IPS-20b (cell line): ENCODE measurements around the gene ID3.
"Not testable (repeated sequence)": the region's sequence is repeated elsewhere in the genome, so short reads cannot be mapped to it uniquely, and the experiment has no call there.

Experiments used
- H3K27ac ChIP-seq: one replicate; pipeline ENCODE4 v1.5.1; 2013; ENCODE audit warnings: low read length
- H3K27me3 ChIP-seq: 2 replicates; pipeline ENCODE4 v1.6.1; 2013; ENCODE audit warnings: mild to moderate bottlenecking, low read length, inconsistent platforms; ENCODE audit not compliant: insufficient read depth
- H3K36me3 ChIP-seq: 2 replicates; pipeline ENCODE4 v1.6.1; 2013; ENCODE audit warnings: low read depth, mild to moderate bottlenecking, inconsistent platforms, low read length, moderate library complexity; ENCODE audit not compliant: insufficient read depth
- H3K4me1 ChIP-seq: 2 replicates; pipeline ENCODE4 v1.6.1; 2013; ENCODE audit warnings: mild to moderate bottlenecking, control low read depth, inconsistent platforms, low read length, moderate library complexity; ENCODE audit not compliant: insufficient read depth
- H3K4me3 ChIP-seq: 2 replicates; pipeline ENCODE4 v1.5.1; 2013; ENCODE audit warnings: mild to moderate bottlenecking, low read length, inconsistent platforms
- H3K9ac ChIP-seq: 2 replicates; pipeline ENCODE4 v1.6.1; 2013; ENCODE audit warnings: low read depth, mild to moderate bottlenecking, inconsistent platforms, low read length, moderate library complexity
- H3K9me3 ChIP-seq: 2 replicates; pipeline ENCODE4 v1.6.1; 2013; ENCODE audit warnings: mild to moderate bottlenecking, low read depth, low read length, inconsistent platforms; ENCODE audit not compliant: insufficient read depth

Gene ID3

DNA sequence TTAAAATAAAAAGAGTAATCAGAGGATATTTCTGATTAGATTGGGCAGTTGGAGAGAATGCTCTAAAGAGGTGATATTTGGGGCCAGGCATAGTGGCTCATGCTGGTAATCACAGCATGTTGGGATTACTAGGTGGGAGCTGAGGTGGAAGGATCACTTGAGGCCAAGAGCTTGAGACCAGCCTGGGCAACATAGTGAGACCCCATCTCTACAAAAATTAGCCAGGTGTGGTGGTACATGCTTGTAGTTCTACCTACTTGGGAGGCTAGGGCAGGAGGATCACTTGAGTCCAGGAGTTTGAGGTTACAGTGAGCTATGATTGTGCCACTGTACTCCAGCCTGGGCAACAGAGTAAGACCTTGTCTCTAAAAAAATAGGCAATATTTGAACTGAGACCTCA, 24.4 kb upstream of the ID3 start:
- H3K4me1 ChIP-seq, H3K27ac ChIP-seq, H3K4me3 ChIP-seq, H3K27me3 ChIP-seq, H3K36me3 ChIP-seq, H3K9me3 ChIP-seq, H3K9ac ChIP-seq: not testable (repeated sequence)

DNA sequence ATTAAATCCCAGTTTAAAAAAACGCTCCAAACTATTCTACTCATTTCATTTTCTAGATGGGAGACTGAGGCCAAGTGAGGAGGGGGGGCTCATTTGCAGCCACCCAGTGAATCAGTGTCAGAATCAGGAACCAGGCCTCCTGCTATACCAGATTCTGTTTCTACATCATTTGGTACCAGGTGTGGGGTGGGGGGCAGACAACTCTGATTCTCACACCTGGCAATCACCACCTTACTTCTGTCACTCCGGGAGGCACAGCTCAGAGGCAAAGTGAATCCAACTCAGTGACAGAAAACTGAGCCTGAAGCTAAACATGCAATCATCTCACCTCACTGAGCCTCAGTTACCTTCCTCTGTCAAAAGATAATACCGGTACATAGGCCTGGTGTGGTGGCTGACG, 23.5 kb upstream of the ID3 start:
- H3K4me1 ChIP-seq: no peaks in the 10 kb centered on the region
- no peaks in the 10 kb centered on the region for H3K27me3 ChIP-seq
- H3K27ac ChIP-seq: no peak overlapping the region
- no peak overlapping the region for H3K9ac ChIP-seq
- H3K4me3 ChIP-seq: no peak overlapping the region
- no peaks in the 10 kb centered on the region for H3K36me3 ChIP-seq
- no peaks in the 10 kb centered on the region for H3K9me3 ChIP-seq

DNA sequence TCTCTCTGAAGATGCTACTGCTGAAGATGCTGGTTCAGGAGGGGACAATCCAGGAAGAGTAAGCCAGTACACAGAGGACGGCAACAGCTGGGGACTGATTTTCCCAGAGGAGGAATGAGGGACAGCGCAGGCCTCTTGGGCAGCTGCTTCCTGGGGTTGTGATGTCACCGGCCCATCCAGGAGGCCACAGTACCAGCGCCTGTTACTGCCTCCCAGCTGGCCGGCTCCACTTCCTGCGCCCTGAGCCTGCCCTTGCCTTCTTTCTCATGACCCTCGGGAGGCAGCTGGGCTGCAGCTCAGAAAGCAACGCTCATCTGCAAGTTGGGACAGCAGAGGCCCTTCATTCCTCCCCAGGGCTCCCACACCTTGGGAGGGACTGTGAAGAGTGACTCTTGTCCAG, 21.9 kb upstream of the ID3 start:
- peaks cover 4% of the 10 kb centered on the region; the same call in 1 of the 2 replicates for H3K4me1 ChIP-seq
- H3K27me3 ChIP-seq: no peaks in the 10 kb centered on the region
- H3K9me3 ChIP-seq: no peaks in the 10 kb centered on the region
- H3K27ac ChIP-seq: no peak overlapping the region
- H3K4me3 ChIP-seq: no peak overlapping the region
- no peak overlapping the region for H3K9ac ChIP-seq
- no peaks in the 10 kb centered on the region for H3K36me3 ChIP-seq

DNA sequence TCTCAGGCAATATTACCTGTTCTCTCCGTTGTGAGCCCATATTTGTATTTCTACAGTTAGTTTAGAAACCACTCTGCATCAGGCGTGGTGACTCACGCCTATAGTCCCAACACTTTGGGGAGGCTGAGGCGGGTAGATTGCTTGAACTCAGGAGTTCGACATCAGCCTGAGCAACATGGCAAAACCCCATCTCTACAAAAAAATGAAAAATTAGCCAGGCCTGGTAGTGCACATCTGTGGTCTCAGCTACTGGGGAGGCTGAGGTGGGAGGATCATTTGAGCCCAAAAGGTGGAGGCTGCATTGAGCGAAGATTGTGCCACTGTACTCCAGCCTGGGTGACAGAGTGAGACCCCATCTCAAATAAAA, 19.7 kb upstream of the ID3 start:
- no peaks in the 10 kb centered on the region for H3K9me3 ChIP-seq
- H3K27ac ChIP-seq: no peak overlapping the region
- H3K9ac ChIP-seq: no peak overlapping the region
- no peak overlapping the region for H3K4me3 ChIP-seq
- H3K36me3 ChIP-seq: no peaks in the 10 kb centered on the region
- H3K4me1 ChIP-seq: peaks cover 4% of the 10 kb centered on the region; the same call in 1 of the 2 replicates
- H3K27me3 ChIP-seq: no peaks in the 10 kb centered on the region

DNA sequence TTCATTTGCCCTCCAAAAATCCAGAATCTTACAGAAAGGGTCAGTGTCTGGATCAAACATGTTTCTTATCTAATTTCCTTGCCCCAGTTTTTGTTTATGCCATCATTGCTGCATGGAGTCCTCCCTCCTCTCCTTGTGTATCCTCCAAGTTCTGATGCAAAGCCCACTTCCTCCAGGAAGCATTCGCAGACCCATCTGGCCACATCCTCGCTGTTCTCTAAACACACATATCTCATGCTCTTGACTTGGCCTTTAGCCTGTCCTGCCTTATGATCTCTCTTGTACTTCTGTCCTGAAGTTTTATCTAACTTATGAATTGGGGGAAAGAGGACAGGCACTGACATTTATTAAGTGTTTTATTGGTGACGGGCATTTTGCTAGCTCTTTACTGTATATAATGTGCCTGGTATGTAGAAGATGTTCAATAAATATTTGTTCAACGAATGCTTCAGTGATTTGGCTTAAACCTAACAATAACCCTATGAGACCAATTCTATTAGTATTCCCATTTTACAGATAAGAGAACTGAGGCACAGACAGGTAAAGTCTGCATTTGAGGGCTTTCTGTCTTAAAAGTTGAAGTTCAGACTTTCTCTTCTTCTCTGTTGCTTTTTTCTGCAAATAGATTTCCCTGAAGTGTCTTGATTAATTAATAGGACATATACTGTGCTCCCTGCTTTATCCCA, 19.2 kb upstream of the ID3 start:
- Histone ChIP-seq H3K27me3 (no peaks in the 10 kb centered on the region), H3K27ac (no peak overlapping the region), H3K36me3 (no peaks in the 10 kb centered on the region), H3K4me1 (peaks cover 4% of the 10 kb centered on the region; the same call in 1 of the 2 replicates), H3K4me3 (no peak overlapping the region), H3K9ac (no peak overlapping the region), H3K9me3 (no peaks in the 10 kb centered on the region)

DNA sequence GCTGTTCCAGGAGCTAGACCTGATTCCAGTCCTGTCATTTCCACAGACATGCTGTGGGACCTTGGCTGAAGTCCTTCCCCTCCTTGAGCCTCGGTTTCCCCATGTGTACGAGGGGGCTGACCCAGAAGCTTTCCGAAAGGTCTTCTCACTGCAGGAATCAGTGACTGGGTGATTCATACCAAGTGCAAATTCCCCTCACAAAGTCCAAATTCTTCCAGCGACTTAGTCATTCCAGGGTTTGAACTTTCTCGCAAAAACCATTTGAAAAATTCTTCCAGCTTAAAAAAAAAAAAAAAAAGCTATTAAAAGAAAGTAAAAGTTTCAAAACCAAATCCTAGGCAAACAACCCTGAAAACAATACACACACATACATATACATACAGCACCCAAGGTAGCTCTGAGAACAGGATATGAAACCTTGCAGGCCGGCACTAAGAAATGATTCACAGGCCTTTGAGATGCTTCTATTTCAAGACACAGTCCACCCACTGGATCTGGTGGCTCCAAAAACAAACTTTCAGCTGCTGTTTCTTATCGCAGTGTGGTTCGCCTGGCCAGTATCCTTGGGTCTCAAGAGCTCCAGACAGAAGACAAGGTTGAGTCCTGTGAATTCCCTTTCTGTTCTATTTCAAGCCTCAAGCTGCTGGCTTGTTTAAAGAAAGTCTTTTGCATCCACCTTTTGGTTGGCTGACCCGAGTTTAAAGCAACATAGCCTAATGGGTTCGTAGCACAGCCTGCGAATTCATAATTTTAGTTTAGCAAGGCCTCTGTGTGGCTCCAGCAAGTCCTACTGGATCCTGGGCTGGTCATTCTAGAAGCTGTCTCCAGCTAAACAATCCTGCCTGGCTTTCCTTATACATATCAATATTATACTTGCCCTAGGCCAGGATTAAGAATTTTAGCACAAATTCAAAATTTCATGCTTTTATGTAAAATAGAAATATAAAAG, 18.0 kb upstream of the ID3 start:
- Histone ChIP-seq H3K9me3 (no peaks in the 10 kb centered on the region), H3K9ac (no peak overlapping the region), H3K4me1 (peaks cover 4% of the 10 kb centered on the region; the same call in 1 of the 2 replicates), H3K4me3 (no peak overlapping the region), H3K27me3 (no peaks in the 10 kb centered on the region), H3K27ac (no peak overlapping the region), H3K36me3 (no peaks in the 10 kb centered on the region)

DNA sequence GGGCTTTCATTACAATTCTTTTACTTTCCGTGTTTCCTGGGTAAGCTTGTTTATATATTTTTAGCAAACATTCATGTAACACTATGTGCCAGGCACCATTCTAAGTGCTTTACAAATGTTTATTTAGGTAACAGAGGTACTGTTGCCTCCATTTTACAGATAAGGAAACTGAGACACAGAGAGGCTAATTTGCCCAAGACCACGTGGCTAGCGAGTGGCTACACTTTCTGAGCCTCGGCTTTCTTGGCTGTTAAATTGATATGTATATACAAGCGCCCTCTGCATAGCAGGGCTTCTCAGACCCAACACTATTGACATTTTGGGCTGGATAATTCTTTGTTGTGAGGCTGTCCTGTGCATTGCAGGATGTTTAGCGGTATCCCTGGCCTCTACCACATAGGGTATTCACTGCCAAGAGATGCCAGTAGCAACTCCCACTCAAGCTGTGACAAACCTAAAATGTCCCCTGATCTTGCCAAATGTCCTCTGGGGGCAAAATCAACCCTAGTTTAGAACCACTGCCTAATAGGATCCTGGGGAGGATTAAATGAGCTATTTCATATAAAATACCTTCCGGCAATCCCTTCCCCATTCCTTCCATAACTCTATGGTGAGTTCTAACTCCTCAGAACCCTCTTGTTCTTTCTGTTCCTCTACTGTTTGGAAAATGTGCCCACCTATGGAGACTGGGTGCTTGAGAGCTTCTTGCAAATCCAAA, 17.2 kb upstream of the ID3 start:
- no peak overlapping the region for H3K27ac ChIP-seq
- H3K4me3 ChIP-seq: no peak overlapping the region
- H3K4me1 ChIP-seq: peaks cover 4% of the 10 kb centered on the region; the same call in 1 of the 2 replicates

DNA sequence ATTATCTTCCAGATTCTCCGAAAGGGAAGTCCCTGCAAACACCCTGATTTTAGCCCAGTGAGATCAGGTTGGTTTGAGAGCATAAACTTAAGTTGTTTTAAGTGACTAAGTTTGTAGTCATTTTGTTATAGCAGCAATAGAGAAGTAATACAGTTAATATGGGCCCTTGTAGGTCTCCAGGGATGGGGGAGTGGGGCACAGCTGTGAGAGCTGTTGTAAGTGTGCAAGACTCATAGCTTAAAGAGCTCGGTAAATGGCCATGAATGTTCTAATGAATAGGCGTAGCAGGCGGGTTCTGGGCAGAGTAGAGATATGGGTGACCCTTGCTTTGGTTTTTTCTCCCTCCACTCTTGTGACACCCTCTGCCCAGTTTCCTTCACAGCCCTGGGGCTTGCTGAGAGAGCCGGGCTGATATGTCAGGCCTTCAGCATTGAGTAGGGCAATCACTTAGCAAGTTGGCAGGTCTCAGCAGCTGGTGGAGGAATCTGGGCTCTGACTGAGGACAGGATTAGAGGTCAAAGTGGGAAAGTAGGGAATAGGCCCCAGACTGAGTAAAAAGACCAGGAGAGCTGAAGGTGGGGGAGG, 16.0 kb upstream of the ID3 start:
- no peak overlapping the region for H3K4me3 ChIP-seq
- H3K27me3 ChIP-seq: no peaks in the 10 kb centered on the region
- H3K9ac ChIP-seq: no peak overlapping the region
- peaks cover 4% of the 10 kb centered on the region; the same call in 1 of the 2 replicates for H3K4me1 ChIP-seq
- no peaks in the 10 kb centered on the region for H3K36me3 ChIP-seq
- no peak overlapping the region for H3K27ac ChIP-seq
- no peaks in the 10 kb centered on the region for H3K9me3 ChIP-seq

More for the DNA sequence above, 17.2 kb upstream of the ID3 start:
- Histone ChIP-seq H3K9ac (no peak overlapping the region), H3K27me3 (no peaks in the 10 kb centered on the region), H3K36me3 (no peaks in the 10 kb centered on the region), H3K9me3 (no peaks in the 10 kb centered on the region)

DNA sequence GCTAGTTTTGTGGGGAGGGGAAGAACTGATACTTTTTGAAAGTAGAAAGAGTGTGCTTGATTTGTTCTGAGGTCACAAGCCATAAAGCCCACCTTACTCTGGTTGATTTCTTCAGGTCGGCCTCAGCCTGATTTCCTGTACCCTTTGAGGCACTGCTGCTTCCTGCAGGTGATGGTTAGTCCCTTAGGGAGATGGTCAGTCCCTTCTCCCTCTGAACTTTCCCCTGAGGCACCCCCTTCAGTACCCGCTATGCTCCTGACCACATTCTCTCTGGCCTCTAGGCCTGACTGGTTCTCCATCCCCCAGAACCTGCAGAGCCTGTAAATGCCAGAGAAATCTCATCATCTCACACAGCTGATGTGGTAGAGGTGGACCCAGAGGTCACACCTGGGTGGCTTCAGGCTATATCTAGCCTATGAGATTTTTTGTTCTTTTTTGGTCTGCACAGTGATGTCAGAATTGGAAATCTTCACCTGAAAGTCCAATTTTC, 15.0 kb upstream of the ID3 start:
- no peaks in the 10 kb centered on the region for H3K9me3 ChIP-seq
- no peaks in the 10 kb centered on the region for H3K36me3 ChIP-seq
- H3K27ac ChIP-seq: no peak overlapping the region
- H3K27me3 ChIP-seq: peaks cover 4% of the 10 kb centered on the region; the same call in 1 of the 2 replicates
- H3K9ac ChIP-seq: no peak overlapping the region
- peaks cover 7% of the 10 kb centered on the region; the same call in 1 of the 2 replicates for H3K4me1 ChIP-seq
- no peak overlapping the region for H3K4me3 ChIP-seq

DNA sequence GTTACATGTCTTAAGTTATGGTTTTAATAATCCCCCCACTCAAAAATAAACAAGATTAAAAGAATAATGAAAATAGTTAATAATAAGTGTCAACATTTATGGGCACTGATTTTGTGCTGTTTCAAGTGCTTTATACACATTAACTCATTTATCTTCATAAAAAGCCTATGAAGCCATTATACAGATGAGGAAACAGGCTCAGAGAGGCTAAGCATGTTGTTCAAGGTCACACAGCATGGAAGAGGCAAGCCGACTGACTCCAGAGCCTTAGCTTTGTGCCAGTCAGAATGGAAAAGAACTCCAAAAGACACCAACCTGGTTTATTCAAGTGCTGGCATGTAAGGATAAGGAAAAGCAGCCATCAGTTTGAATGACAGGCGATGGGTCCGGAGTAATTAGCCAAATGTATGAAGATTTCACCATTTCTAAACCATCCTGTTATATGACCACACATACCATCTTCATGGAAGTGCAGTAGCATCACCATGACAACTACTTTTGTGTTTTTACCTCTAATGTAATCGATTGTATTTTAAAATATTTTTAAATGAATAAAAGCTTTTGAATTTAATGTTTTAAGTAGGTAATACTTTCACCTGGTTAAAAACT, 14.4 kb upstream of the ID3 start:
- H3K9me3 ChIP-seq: no peaks in the 10 kb centered on the region
- H3K9ac ChIP-seq: no peak overlapping the region
- no peaks in the 10 kb centered on the region for H3K36me3 ChIP-seq
- H3K27me3 ChIP-seq: peaks cover 10% of the 10 kb centered on the region; the same call in 1 of the 2 replicates
- no peak overlapping the region for H3K27ac ChIP-seq
- peaks cover 13% of the 10 kb centered on the region; the same call in 1 of the 2 replicates for H3K4me1 ChIP-seq
- H3K4me3 ChIP-seq: no peak overlapping the region

DNA sequence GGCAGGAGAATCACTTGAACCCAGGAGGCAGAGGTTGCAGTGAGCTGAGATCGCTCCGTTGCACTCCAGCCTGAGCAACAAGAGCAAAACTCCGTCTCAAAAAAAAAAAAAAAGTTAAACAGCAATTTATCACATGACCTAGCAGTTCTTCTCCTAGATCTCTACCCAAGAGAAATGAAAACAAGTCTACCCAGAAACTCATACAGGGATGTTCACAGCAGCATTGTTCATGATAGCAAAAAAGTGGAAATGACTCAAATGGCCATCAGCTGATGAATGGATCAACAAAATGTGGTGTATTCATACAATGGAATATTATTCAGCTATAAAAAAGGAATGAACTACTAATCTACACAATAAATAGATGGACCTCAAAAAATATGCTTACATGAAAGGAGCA, 12.2 kb upstream of the ID3 start:
- Histone ChIP-seq H3K4me3 (no peak overlapping the region), H3K27ac (no peak overlapping the region)

More for the DNA sequence above, 12.2 kb upstream of the ID3 start:
- Histone ChIP-seq H3K9me3 (no peaks in the 10 kb centered on the region), H3K36me3 (no peaks in the 10 kb centered on the region), H3K27me3 (peaks cover 13% of the 10 kb centered on the region; the same call in 1 of the 2 replicates), H3K4me1 (peaks cover 13% of the 10 kb centered on the region; the same call in 1 of the 2 replicates), H3K9ac (no peak overlapping the region)
